K562 (cell line): ENCODE data around the gene ZBTB25. TPM values are rescaled to one million over a fixed set of nuclear protein-coding genes. Genes with fewer than 3 reads are reported as not detected.

ENCODE experiments used
- CBFB ChIP-seq: sonication (generic); formaldehyde crosslinking; IDR thresholded peaks from 2 replicates; pipeline ENCODE4 v1.4.0; 2020; ENCODE audit warnings: mild to moderate bottlenecking, missing genetic modification reagents
- CEBPG ChIP-seq, 3 experiments: fragments of 200-800 bp in 1 of 3; sonication (Bioruptor generic) in 1 of 3; sonication (generic) in 1 of 3; formaldehyde crosslinking in 1 of 3; IDR thresholded peaks in 2 of 3; conservative IDR thresholded peaks in 1 of 3; 2 replicates each; pipeline versions ENCODE4 v1.6.1 to v1.8.0; 2016 to 2022; ENCODE audit warnings: missing compliant biosample characterization in 2 of 3, missing genetic modification characterization in 2 of 3, mild to moderate bottlenecking in 1 of 3, missing genetic modification reagents in 1 of 3
- KLF16 ChIP-seq: IDR thresholded peaks from 2 replicates; pipeline ENCODE4 v1.6.1; 2016; ENCODE audit warnings: antibody characterized with exemption
- NR4A1 ChIP-seq, 2 experiments: fragments of 250-450 bp in 1 of 2; fragments of 450-650 bp in 1 of 2; sonication (Bioruptor Pico) in 1 of 2; IDR thresholded peaks; 2 replicates each; pipeline versions ENCODE4 v1.4.0 to v1.6.1; 2016 to 2020; ENCODE audit warnings: mild to moderate bottlenecking in 2 of 2, missing compliant biosample characterization in 1 of 2, missing genetic modification characterization in 1 of 2, moderate library complexity in 1 of 2
- SIX5 ChIP-seq, 2 experiments: IDR thresholded peaks; 2 replicates each; pipeline ENCODE4 v1.6.1; 2011; ENCODE audit warnings: low read length in 2 of 2, borderline replicate concordance in 1 of 2, low read depth in 1 of 2, mild to moderate bottlenecking in 1 of 2, moderate library complexity in 1 of 2; ENCODE audit not compliant: insufficient read depth in 1 of 2
- ZBTB12 ChIP-seq: fragments of 250-450 bp; sonication (Bioruptor Pico); IDR thresholded peaks from 2 replicates; pipeline ENCODE4 v1.4.0; 2020
- polyA plus RNA-seq, 8 experiments: library from polyadenylated mRNA; depleted of rRNA in 4 of 8; stranded (reverse) in 5 of 8; unstranded in 3 of 8; fragments of >200 nt; fragmentation: Nextera tagmentation in 2 of 8; fragmentation: Illumina TruSeq in 1 of 8; extraction: Ambion mirVana in 2 of 8; extraction: Trizol in 1 of 8; gene quantifications; 2 replicates each; pipeline versions ENCODE4 v1.2.1 to v1.2.3, GENCODE V29; 2011 to 2014; ENCODE audit warnings: inconsistent platforms in 1 of 8, missing spikeins in 1 of 8
- total RNA-seq, 7 experiments: library from RNA; depleted of rRNA in 6 of 7; stranded (reverse); fragments of >200 nt in 6 of 7; fragmentation: Illumina TruSeq in 2 of 7; extraction: Trizol in 2 of 7; gene quantifications; 2 replicates each; pipeline versions ENCODE4 v1.2.1 to v1.2.3, GENCODE V29; 2011 to 2021; ENCODE audit warnings: low replicate concordance in 1 of 7
- TF ChIP-seq, protein P1 (sequence below): sonication (generic); formaldehyde crosslinking; IDR thresholded peaks from 2 replicates; pipeline ENCODE4 v1.8.0; 2023; ENCODE audit warnings: mild to moderate bottlenecking, missing genetic modification reagents

ZBTB25 gene
- total and polyA plus RNA-seq, 9 of the 15 experiments (the other 6 are each of a cell fraction or from before 2014, with no cell fraction given), result 0.61 to 3.9 (median 2.3) TPM

DNA sequence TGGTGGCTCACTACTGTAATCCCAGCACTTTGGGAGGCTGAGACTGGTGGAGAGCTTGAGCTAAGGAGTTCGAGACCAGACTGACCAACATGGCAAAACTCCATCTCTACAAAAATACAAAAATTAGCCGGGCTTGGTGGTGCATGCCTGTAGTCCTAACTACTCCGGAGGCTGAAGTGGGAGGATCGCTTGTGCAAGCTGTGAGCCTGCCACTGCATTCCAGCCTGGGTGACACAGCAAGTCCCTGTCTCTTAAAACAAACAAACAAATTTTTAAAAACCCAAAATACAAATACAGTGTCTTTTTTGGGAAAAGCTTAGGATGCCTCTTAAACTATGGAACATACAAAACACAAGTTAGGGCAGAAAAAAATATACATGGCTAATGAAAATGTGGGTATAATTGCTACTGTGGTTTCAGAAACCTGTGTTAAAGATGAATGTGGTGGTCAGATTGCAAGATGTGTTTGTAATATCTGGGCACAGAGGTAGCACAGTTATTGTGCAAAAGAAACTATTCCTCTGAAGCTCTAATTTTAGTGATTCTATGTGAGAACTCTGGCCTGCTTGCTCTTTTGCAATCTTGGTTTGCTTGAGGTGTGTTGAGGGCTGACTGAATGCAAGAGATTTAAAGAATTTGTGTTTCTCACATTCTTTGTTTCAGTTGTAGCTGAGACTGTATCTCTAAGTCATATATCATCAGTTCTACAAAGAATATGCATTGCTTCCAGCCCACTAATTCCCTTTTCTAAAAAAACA, 33.0 kb upstream of the ZBTB25 start (continued):
- TF ChIP-seq, protein P1, sequence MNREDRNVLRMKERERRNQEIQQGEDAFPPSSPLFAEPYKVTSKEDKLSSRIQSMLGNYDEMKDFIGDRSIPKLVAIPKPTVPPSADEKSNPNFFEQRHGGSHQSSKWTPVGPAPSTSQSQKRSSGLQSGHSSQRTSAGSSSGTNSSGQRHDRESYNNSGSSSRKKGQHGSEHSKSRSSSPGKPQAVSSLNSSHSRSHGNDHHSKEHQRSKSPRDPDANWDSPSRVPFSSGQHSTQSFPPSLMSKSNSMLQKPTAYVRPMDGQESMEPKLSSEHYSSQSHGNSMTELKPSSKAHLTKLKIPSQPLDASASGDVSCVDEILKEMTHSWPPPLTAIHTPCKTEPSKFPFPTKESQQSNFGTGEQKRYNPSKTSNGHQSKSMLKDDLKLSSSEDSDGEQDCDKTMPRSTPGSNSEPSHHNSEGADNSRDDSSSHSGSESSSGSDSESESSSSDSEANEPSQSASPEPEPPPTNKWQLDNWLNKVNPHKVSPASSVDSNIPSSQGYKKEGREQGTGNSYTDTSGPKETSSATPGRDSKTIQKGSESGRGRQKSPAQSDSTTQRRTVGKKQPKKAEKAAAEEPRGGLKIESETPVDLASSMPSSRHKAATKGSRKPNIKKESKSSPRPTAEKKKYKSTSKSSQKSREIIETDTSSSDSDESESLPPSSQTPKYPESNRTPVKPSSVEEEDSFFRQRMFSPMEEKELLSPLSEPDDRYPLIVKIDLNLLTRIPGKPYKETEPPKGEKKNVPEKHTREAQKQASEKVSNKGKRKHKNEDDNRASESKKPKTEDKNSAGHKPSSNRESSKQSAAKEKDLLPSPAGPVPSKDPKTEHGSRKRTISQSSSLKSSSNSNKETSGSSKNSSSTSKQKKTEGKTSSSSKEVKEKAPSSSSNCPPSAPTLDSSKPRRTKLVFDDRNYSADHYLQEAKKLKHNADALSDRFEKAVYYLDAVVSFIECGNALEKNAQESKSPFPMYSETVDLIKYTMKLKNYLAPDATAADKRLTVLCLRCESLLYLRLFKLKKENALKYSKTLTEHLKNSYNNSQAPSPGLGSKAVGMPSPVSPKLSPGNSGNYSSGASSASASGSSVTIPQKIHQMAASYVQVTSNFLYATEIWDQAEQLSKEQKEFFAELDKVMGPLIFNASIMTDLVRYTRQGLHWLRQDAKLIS, result no peak
- TF ChIP-seq SIX5 (IDR thresholded peaks at IDR 0.05; ENCODE audit: borderline replicate concordance in 1 of 2, insufficient read depth in 1 of 2, low read depth in 1 of 2, low read length in 2 of 2) (no peak), NR4A1 (CRISPR knock-in tag; IDR thresholded peaks at IDR 0.05) (no peak), NR4A1 (tag; IDR thresholded peaks at IDR 0.05) (no peak), CEBPG (CRISPR knock-in tag; IDR thresholded peaks at IDR 0.05) (no peak), CEBPG (tag; conservative IDR thresholded peaks at IDR 0.05 in 1 of 2, IDR thresholded peaks at IDR 0.05 in 1 of 2) (no peak), CBFB (CRISPR knock-in tag) (no peak), KLF16 (no peak), ZBTB12 (CRISPR knock-in tag) (no peak)
